ENCODE data around the gene U2AF1L4. TPM values are rescaled to one million over a fixed set of nuclear protein-coding genes. Genes with fewer than 3 reads are reported as not detected.

U2AF1L4 gene, protein sequence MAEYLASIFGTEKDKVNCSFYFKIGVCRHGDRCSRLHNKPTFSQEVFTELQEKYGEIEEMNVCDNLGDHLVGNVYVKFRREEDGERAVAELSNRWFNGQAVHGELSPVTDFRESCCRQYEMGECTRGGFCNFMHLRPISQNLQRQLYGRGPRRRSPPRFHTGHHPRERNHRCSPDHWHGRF
- total RNA-seq: 9.7 and 12.0 TPM in 2 replicates
- 22.4 TPM for polyA plus RNA-seq (2012)

DNA sequence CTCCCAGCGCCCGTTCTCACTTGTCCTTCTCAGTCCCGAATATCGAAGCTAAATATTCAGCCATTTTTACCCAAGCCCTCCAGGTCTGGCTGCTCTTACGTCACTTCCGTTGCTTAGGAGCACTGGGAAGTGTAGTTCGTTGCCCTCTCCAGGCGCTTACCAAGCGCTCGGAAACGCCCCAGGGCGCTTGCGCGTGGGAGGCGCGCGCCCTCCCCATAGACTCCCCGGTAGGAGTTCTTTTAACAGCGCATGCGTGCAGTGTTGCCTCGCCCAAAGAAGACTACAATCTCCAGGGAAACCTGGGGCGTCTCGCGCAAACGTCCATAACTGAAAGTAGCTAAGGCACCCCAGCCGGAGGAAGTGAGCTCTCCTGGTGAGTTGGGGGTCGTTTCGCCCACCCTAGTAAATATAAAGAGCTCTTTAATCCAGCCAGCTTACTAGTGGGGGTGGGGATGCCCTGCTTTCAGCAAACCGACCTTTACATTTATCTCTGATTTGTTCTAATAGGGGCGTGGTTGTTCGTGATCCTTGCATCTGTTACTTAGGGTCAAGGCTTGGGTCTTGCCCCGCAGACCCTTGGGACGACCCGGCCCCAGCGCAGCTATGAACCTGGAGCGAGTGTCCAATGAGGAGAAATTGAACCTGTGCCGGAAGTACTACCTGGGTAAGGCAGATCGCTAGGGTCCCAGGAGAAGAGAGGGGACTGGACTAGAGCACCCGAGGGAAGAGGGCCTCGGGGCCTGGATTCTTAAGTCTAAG, at the start of gene U2AF1L4, which contains the start of gene PSENEN:
TSS of gene U2AF1L4 (minus strand) at position 91 of the 759 bp plus-strand sequence. CDS start at position 64, 27 bp downstream.
TSS of gene PSENEN (plus strand) at position 324 of the 759 bp plus-strand sequence. CDS start at position 604, 280 bp downstream.
- peak; percentile 99 for DNase-seq (ENCODE audit: low read depth)

DNA sequence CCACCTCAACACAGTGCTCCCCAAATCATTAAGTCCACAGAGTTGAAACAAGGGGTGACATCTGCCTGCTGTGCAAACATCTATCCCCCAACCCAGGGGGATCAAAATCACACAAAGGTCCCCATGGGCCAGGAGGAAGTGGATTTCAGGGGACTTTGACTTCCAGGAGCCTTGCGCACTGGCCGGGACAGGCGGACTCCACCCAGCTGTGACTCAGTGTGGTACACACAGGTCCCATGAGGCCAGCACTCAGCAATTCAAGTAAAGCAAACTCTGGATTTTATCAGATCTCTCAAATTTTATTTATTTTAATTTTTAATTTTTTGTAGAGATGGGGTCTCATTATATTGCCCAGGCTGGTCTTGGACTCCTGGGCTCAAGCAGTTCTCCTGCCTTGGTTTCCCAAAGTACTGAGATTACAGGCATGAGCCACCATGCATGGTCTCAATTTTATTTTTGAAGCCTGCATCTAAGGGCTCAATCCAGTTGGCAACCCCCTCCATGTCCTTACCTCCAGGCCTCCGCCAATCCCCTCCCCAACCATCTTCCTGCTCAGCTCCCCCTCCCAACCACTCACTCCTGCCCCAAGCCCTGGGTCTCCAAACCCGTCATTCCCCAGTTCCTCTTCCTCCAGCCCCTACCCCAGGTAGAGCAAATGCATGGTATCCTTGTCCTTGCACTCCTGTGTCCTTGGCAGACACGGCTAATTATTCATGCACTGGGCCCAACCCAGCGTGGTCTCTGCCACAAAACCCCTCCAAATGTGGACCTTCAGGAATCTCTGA, 48.4 kb upstream of the U2AF1L4 start:
- DNase-seq (ENCODE audit: low read depth): peak; percentile 17

DNA sequence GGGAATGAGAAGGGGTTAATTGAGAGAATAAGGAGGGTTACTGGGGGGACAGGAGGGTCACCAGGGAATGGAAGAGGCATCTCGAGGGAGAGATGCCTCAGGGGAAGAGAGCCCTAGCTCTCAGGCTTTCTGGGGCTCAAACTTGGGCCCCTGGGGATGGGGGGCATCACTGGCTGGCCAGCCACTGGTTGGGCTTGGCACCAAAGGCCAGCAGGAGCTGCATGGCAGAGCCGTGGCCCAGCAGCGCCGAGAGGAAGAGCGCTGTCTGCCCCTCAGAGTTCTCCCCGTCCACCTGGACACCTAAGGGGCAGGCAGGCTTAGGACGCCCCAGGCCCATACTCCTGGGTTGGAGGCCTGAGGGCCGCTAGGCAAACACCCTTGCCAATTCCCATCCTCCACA, 47.7 kb upstream of the U2AF1L4 start:
- DNase-seq (ENCODE audit: low read depth): no peak

- DNase-seq (ENCODE audit: low read depth): no peak
These were observed 47.1 kb upstream of the U2AF1L4 start for GRCh38 chr19:35792312-35792711.

DNA sequence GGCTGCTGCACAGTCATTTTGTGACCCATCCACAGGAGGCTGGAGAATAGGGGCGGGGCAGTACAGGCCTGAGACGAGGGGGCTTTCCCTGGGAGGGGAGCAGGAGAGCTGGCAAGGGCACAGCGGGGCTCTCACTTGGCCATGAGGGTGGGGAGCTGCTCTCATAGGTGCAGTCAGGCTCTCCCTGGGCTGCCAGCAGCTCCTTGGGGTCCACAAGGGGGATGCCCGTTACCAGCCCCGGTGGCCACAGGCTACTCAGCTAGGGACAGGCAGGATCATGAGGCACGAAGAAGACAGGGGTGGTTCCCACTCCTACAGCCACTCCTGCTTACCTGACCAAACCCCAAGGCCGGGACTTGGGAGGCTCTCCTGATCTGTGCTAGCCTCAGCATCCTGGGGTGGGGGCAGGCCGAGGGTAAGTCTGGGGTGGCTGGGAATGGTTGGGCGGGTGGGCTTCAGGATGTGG, 46.6 kb upstream of the U2AF1L4 start:
- no peak for DNase-seq (ENCODE audit: low read depth)

DNA sequence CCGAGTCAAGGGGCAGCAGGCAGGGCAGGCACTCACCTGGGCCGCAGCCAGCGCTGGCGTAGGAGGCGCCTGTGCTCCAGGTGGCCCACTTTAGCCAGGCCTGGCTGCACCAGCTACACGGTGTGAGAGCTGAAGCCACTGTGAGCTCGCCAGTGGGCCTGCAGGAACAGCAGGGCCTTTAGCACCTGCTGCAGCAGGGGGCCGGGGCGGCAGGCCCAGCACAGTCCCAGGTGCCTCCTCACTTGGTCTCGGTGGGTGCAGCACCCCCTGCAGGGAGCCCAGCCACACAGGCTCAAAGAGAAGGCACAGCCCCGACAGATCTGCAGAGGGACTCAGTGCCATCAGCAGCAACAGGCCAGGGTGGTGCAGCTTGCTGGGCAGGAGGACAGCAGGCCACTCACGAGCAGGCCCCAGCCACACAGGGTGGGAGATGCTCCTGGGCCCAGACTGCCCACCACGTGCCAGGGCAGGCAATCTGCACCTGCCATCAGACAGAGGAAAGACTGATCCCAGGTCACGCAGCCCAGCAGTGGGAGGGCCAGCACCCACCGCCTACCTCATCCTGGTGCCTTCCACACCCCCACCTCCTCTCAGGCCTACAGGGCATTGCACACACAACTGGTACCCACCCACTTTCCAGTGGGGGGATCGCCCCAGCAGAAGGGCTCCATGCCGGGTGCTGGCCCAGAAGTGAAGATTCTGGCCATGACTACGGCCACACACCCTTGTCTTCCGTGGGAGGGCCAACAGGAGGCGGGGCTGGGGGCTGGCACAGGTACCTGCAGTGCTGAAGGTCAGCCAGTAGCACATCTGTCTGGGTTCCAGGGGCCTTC, 46.0 kb upstream of the U2AF1L4 start:
- DNase-seq (ENCODE audit: low read depth): no peak

- DNase-seq (ENCODE audit: low read depth): no peak
These were observed 45.0 kb upstream of the U2AF1L4 start for GRCh38 chr19:35789978-35790944.

- DNase-seq (ENCODE audit: low read depth): no peak
These were observed 44.2 kb upstream of the U2AF1L4 start for GRCh38 chr19:35789195-35789977.

- DNase-seq (ENCODE audit: low read depth): no peak
These were observed 43.2 kb upstream of the U2AF1L4 start for GRCh38 chr19:35788205-35788960.

DNA sequence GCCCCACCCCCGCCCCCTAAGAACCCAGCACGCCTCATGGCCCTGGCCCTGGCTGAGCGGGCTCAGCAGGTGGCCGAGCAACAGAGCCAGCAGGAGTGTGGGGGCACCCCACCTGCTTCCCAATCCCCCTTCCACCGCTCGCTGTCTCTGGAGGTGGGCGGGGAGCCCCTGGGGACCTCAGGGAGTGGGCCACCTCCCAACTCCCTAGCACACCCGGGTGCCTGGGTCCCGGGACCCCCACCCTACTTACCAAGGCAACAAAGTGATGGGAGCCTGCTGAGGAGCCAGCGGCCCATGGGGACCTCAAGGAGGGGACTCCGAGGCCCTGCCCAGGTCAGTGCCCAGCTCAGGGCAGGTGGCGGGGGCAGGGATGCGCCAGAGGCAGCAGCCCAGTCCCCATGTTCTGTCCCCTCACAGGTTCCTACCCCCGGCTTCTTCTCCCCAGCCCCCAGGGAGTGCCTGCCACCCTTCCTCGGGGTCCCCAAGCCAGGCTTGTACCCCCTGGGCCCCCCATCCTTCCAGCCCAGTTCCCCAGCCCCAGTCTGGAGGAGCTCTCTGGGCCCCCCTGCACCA, 42.1 kb upstream of the U2AF1L4 start:
- no peak for DNase-seq (ENCODE audit: low read depth)

- no peak for DNase-seq (ENCODE audit: low read depth)
These were observed 41.3 kb upstream of the U2AF1L4 start for GRCh38 chr19:35786299-35787160.

DNA sequence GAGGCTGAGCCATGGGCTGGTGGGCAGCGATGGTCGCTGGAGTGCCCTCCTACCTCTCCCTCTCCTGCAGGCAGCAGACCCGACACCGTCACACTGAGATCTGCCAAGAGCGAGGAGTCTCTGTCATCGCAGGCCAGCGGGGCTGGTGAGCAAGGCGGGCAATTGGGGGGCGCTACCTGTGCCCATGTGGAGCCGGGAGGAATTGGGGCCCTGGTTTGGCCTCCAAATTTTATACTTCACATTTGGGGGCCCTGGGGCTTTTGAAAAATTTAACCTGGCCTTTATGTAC, 40.1 kb upstream of the U2AF1L4 start:
- DNase-seq (ENCODE audit: low read depth): no peak

GRCh38 chr19:35784503-35785338, 39.5 kb upstream of the U2AF1L4 start:
- no peak for DNase-seq (ENCODE audit: low read depth)

- no peak for DNase-seq (ENCODE audit: low read depth)
These were observed 38.5 kb upstream of the U2AF1L4 start for GRCh38 chr19:35783469-35784434.

DNA sequence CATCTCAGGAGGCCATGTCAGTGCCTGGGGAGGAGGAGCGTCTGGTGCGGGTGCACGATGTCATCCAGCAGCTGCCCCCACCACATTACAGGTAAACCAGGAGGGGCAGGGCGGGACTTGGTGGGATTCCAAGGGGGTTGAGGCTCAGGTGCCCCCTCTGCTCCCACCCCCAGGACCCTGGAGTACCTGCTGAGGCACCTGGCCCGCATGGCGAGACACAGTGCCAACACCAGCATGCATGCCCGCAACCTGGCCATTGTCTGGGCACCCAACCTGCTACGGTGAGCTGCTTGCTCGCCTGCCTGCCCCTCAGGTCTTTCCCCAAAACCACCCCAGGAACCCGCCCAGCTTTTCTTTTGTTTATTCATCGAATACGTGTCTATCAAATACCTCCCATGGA, 37.4 kb upstream of the U2AF1L4 start:
- DNase-seq (ENCODE audit: low read depth): no peak
